Neural progenitor cell (in vitro differentiated cells): ENCODE data around the gene INPP5D.

Experiments used
- CTCF ChIP-seq: fragments of 200-600 bp; sonication (generic); IDR thresholded peaks from 2 replicates; pipeline ENCODE4 v1.5.1; 2017; ENCODE audit warnings: antibody characterized with exemption, mild to moderate bottlenecking
- EZH2 ChIP-seq: fragments of 200-600 bp; sonication (generic); IDR thresholded peaks from 2 replicates; pipeline ENCODE4 v1.6.1; 2017; ENCODE audit warnings: antibody characterized with exemption, mild to moderate bottlenecking, moderate library complexity
- EZH2phosphoT487 ChIP-seq: fragments of 200-600 bp; sonication (generic); IDR thresholded peaks from 2 replicates; pipeline ENCODE4 v1.6.1; 2017; ENCODE audit warnings: antibody characterized with exemption

GRCh38 chr2:233226511-233227031 is 166.4 kb downstream of the INPP5D start:
- no peak for TF ChIP-seq CTCF
- TF ChIP-seq EZH2 = no peak
- TF ChIP-seq EZH2phosphoT487 = no peak
